ENCODE results near the gene ZSWIM6. TPM values are rescaled to one million over a fixed set of nuclear protein-coding genes. Genes with fewer than 3 reads are reported as not detected.

The ZSWIM6 gene
- total RNA-seq, 4 donors from 2014 or later = 1.9 to 4.0 (median 3.0) TPM

DNA sequence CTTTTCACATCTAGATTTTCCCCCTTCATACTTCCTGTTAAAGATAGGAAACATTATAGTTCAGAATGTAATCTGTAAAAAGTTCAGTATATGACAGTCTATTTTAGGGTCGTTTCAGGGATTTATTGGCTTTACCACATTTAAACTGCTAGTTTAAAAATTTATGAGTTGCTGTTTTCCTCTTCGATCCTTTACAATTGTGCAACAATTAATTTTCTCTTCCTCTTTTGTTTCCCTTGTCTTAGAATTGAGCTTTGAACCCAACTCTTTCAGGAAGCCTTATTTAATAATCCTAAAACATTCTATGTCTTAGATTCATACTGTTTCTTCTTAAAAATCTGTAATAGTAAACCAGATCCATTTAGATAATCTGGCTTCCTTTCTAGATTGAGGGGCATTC, 16.4 kb downstream of the ZSWIM6 start:
- Histone ChIP-seq H3K27ac (no peak overlapping the region), H3K4me3 (no peak overlapping the region), H3K9me3 (no peaks in the 10 kb centered on the region), H3K27me3 (no peaks in the 10 kb centered on the region), H3K4me1 (peaks cover 44 to 46% of the 10 kb centered on the region in 2 donors), H3K36me3 (no peaks in the 10 kb centered on the region)
- DNase-seq = no peak
- ATAC-seq = no peak
- in situ Hi-C loops (cut with MboI; ENCODE audit: low sequenced_read_pairs in 4 of 4) (loop anchor here in 3 of 4 donors (25.0 kb wide), 2 partner anchors 186 to 411 kb away; partner anchors contain the start of genes SMIM15 (in 2 of the 3), ERCC8 (in 1 of the 3) and NDUFAF2 (in 1 of the 3)), intact Hi-C loops (cut with DNase I; ENCODE audit: low total_unique reads) (no loop called here)
- TF ChIP-seq CTCF (IDR thresholded peaks at IDR 0.05 in 4 of 5, conservative IDR thresholded peaks at IDR 0.05 in 1 of 5) (no peak), POLR2A (IDR thresholded peaks at IDR 0.05) (no peak)

DNA sequence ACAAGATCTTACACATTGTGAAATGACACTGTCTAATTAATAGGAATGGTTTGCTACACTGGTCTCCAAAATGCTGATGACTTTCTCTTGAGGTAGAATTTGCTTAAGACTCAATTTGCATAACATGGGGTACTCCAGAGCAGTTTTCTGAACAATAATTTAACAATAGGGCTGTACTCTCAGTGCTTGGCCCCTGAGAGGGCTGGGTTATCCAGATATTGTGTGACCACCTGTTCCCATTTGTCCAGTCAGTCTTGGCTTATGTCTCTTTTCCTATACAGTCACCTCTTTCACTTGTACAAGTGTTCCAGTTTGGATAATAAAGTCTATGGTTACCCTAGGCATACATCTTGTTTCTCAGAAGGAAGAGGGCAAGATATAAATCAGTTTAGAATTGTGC, 17.9 kb downstream of the ZSWIM6 start:
- Histone ChIP-seq H3K4me1 (peaks cover 31 to 32% of the 10 kb centered on the region in 2 donors), H3K36me3 (no peaks in the 10 kb centered on the region), H3K27ac (no peak overlapping the region), H3K27me3 (no peaks in the 10 kb centered on the region), H3K4me3 (no peak overlapping the region), H3K9me3 (no peaks in the 10 kb centered on the region)
- DNase-seq (no peak), ATAC-seq (no peak)
- in situ Hi-C loops (cut with MboI; ENCODE audit: low sequenced_read_pairs in 4 of 4) (loop anchor here in 3 of 4 donors (25.0 kb wide), 2 partner anchors 188 to 413 kb away; partner anchors contain the start of genes SMIM15 (in 2 of the 3), ERCC8 (in 1 of the 3) and NDUFAF2 (in 1 of the 3)), intact Hi-C loops (cut with DNase I; ENCODE audit: low total_unique reads) (no loop called here)
- TF ChIP-seq CTCF (IDR thresholded peaks at IDR 0.05 in 4 of 5, conservative IDR thresholded peaks at IDR 0.05 in 1 of 5) (no peak), POLR2A (IDR thresholded peaks at IDR 0.05) (no peak)

DNA sequence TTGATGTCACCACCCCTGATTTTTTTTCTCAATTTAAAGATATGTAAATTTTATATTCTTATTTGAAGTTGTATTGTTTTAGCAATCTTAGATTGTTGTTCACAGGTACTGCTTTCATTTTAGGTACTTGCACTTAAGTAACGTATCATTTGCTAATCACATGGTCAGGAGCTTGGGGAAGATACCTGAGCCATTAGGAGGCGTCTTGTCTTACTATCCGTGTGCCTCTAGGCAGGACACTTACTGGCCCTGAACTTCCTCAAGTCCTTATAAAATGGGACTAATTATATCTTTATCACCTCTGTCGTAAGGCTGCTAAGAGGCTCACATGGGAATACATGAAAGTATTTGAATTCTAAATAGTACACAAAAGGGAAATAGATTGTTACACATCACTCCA, 18.5 kb downstream of the ZSWIM6 start:
- in situ Hi-C loops (cut with MboI; ENCODE audit: low sequenced_read_pairs in 4 of 4) = no loop called here

GRCh38 chr5:61351733-61352132, 19.7 kb downstream of the ZSWIM6 start:
- Histone ChIP-seq H3K36me3 (no peaks in the 10 kb centered on the region), H3K27ac (no peak overlapping the region), H3K27me3 (no peaks in the 10 kb centered on the region), H3K9me3 (no peaks in the 10 kb centered on the region), H3K4me1 (peaks cover 25 to 32% of the 10 kb centered on the region in 2 donors), H3K4me3 (no peak overlapping the region)
- in situ Hi-C loops (cut with MboI; ENCODE audit: low sequenced_read_pairs in 4 of 4) = no loop called here
- intact Hi-C loops (cut with DNase I; ENCODE audit: low total_unique reads) = no loop called here
- no peak for TF ChIP-seq CTCF (IDR thresholded peaks at IDR 0.05 in 4 of 5, conservative IDR thresholded peaks at IDR 0.05 in 1 of 5)
- TF ChIP-seq POLR2A (IDR thresholded peaks at IDR 0.05) = no peak
- no peak for ATAC-seq
- DNase-seq = no peak

More for the DNA sequence above, 18.5 kb downstream of the ZSWIM6 start:
- no peaks in the 10 kb centered on the region for H3K36me3 ChIP-seq
- intact Hi-C loops (cut with DNase I; ENCODE audit: low total_unique reads) = no loop called here
- H3K9me3 ChIP-seq = no peaks in the 10 kb centered on the region
- no peak for DNase-seq
- peak in 1 of 2 donors; percentile 60 for ATAC-seq
- no peak overlapping the region for H3K27ac ChIP-seq
- TF ChIP-seq POLR2A (IDR thresholded peaks at IDR 0.05) (no peak), CTCF (IDR thresholded peaks at IDR 0.05 in 4 of 5, conservative IDR thresholded peaks at IDR 0.05 in 1 of 5) (no peak)
- H3K4me3 ChIP-seq = no peak overlapping the region
- no peaks in the 10 kb centered on the region for H3K27me3 ChIP-seq
- H3K4me1 ChIP-seq = peaks cover 29 to 32% of the 10 kb centered on the region in 2 donors

DNA sequence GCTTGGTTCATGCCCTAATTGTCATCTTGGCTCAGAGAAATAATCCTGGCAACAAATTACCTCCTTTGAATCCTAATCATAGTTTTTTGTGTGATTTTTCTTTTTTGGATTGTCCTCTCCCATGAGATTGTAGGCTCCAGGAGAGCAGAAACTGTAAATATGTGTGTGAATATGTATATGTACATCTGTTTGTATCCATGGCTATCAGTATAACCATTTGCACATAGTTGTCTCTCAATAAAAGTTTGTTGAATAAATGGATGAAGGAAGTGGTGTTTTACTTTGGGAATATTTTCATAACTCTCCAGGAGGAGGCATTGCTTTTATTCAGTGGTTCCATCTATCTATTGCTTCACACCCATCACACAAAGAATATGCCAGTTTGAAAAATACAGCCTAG, 20.1 kb downstream of the ZSWIM6 start:
- DNase-seq = no peak

More for the DNA sequence above, 20.1 kb downstream of the ZSWIM6 start:
- no peak for ATAC-seq
- Histone ChIP-seq H3K27ac (no peak overlapping the region), H3K4me3 (no peak overlapping the region), H3K9me3 (no peaks in the 10 kb centered on the region), H3K27me3 (no peaks in the 10 kb centered on the region), H3K4me1 (peaks cover 22 to 32% of the 10 kb centered on the region in 2 donors), H3K36me3 (no peaks in the 10 kb centered on the region)
- TF ChIP-seq CTCF (IDR thresholded peaks at IDR 0.05 in 4 of 5, conservative IDR thresholded peaks at IDR 0.05 in 1 of 5) (no peak), POLR2A (IDR thresholded peaks at IDR 0.05) (no peak)
- in situ Hi-C loops (cut with MboI; ENCODE audit: low sequenced_read_pairs in 4 of 4) (no loop called here), intact Hi-C loops (cut with DNase I; ENCODE audit: low total_unique reads) (no loop called here)
